GM12801 (cell line): Measurements from ENCODE around the gene CCDC201.

Experiments used
- CTCF ChIP-seq: IDR thresholded peaks from one replicate; pipeline ENCODE4 v1.5.1; 2011; ENCODE audit warnings: control low read depth; ENCODE audit not compliant: insufficient read length; ENCODE audit errors: extremely low read depth

The CCDC201 gene

GRCh38 chr7:45917658-45918057 is 44.8 kb upstream of the CCDC201 start:
- no peak for TF ChIP-seq CTCF

GRCh38 chr7:45917064-45917463 is 44.2 kb upstream of the CCDC201 start:
- TF ChIP-seq CTCF: no peak

GRCh38 chr7:45915606-45916005 is 42.7 kb upstream of the CCDC201 start:
- TF ChIP-seq CTCF: no peak

GRCh38 chr7:45914911-45915310 is 42.0 kb upstream of the CCDC201 start:
- TF ChIP-seq CTCF: no peak

- TF ChIP-seq CTCF: no peak
Observed at GRCh38 chr7:45912972-45913371, 40.1 kb upstream of the CCDC201 start.

- TF ChIP-seq CTCF: no peak
Observed at GRCh38 chr7:45911311-45911710, 38.4 kb upstream of the CCDC201 start.

GRCh38 chr7:45910855-45911254 is 38.0 kb upstream of the CCDC201 start:
- TF ChIP-seq CTCF: no peak

GRCh38 chr7:45909561-45909960 is 36.7 kb upstream of the CCDC201 start:
- TF ChIP-seq CTCF: no peak
